Measurements from ENCODE around the gene ATG13.

GRCh38 chr11:46639197-46639839, 22.0 kb downstream of the ATG13 start:
- no peak for TF ChIP-seq CTCF (IDR thresholded peaks at IDR 0.05)
- no peak for TF ChIP-seq POLR2A (IDR thresholded peaks at IDR 0.05)

Measured in lower leg skin (tissue), 3 donors.